ENCODE measurements around the gene FXYD3.

The FXYD3 gene

GRCh38 chr19:35135389-35135909 lies 19.8 kb downstream of the FXYD3 start:
- H3K9me3 Mint-ChIP-seq (ENCODE audit: low read depth): peaks cover 9% of the 10 kb centered on the region
- no peaks in the 10 kb centered on the region for H3K27me3 Mint-ChIP-seq
- H3K36me3 Mint-ChIP-seq: no peaks in the 10 kb centered on the region
- H3K27ac Mint-ChIP-seq: peak overlapping the region; percentile 11
- no peak overlapping the region for H3K4me3 Mint-ChIP-seq
- peaks cover 5% of the 10 kb centered on the region for H3K4me1 Mint-ChIP-seq (ENCODE audit: low read depth)

- H3K9me3 Mint-ChIP-seq (ENCODE audit: low read depth): peaks cover 9% of the 10 kb centered on the region
- no peaks in the 10 kb centered on the region for H3K27me3 Mint-ChIP-seq
- H3K4me3 Mint-ChIP-seq: no peak overlapping the region
- no peaks in the 10 kb centered on the region for H3K36me3 Mint-ChIP-seq
- peaks cover 11% of the 10 kb centered on the region for H3K4me1 Mint-ChIP-seq (ENCODE audit: low read depth)
- H3K27ac Mint-ChIP-seq: no peak overlapping the region
Measured at GRCh38 chr19:35136231-35136630, 20.6 kb downstream of the FXYD3 start.

- Mint-ChIP-seq H3K27ac (no peak overlapping the region), H3K36me3 (no peaks in the 10 kb centered on the region), H3K27me3 (no peaks in the 10 kb centered on the region), H3K4me1 (ENCODE audit: low read depth) (peaks cover 20% of the 10 kb centered on the region), H3K9me3 (ENCODE audit: low read depth) (peaks cover 9% of the 10 kb centered on the region), H3K4me3 (no peak overlapping the region)
Measured at GRCh38 chr19:35136977-35137702, 21.5 kb downstream of the FXYD3 start.

GRCh38 chr19:35138305-35138892 lies 22.8 kb downstream of the FXYD3 start, which contains the start of gene FXYD1:
Gene FXYD1, plus strand, starts transcription at chr19:35138824. Its CDS starts 1,256 bp downstream, at chr19:35140080.
- H3K4me1 Mint-ChIP-seq (ENCODE audit: low read depth): peaks cover 22% of the 10 kb centered on the region
- H3K4me3 Mint-ChIP-seq: no peak within 1 kb of the TSS
- no peak within 1 kb of the TSS for H3K27ac Mint-ChIP-seq

GRCh38 chr19:35140207-35140961 lies 24.8 kb downstream of the FXYD3 start:
- no peak overlapping the region for H3K27ac Mint-ChIP-seq
- H3K9me3 Mint-ChIP-seq (ENCODE audit: low read depth): no peaks in the 10 kb centered on the region
- H3K4me1 Mint-ChIP-seq (ENCODE audit: low read depth): peaks cover 33% of the 10 kb centered on the region
- peak overlapping the region; percentile 77 for H3K4me3 Mint-ChIP-seq
- no peaks in the 10 kb centered on the region for H3K36me3 Mint-ChIP-seq
- no peaks in the 10 kb centered on the region for H3K27me3 Mint-ChIP-seq

More at GRCh38 chr19:35138305-35138892, 22.8 kb downstream of the FXYD3 start, which contains the start of gene FXYD1:
- no peaks in the 10 kb centered on the region for H3K36me3 Mint-ChIP-seq
- H3K9me3 Mint-ChIP-seq (ENCODE audit: low read depth): no peaks in the 10 kb centered on the region
- H3K27me3 Mint-ChIP-seq: no peaks in the 10 kb centered on the region

GRCh38 chr19:35140962-35141836 lies 25.6 kb downstream of the FXYD3 start:
- H3K4me1 Mint-ChIP-seq (ENCODE audit: low read depth): peaks cover 30% of the 10 kb centered on the region
- H3K4me3 Mint-ChIP-seq: peak overlapping the region; percentile 81
- no peaks in the 10 kb centered on the region for H3K9me3 Mint-ChIP-seq (ENCODE audit: low read depth)
- H3K36me3 Mint-ChIP-seq: no peaks in the 10 kb centered on the region
- H3K27me3 Mint-ChIP-seq: no peaks in the 10 kb centered on the region
- H3K27ac Mint-ChIP-seq: peak overlapping the region; percentile 64

- peaks cover 30% of the 10 kb centered on the region for H3K4me1 Mint-ChIP-seq (ENCODE audit: low read depth)
- H3K4me3 Mint-ChIP-seq: peak overlapping the region; percentile 81
- no peaks in the 10 kb centered on the region for H3K9me3 Mint-ChIP-seq (ENCODE audit: low read depth)
- H3K36me3 Mint-ChIP-seq: no peaks in the 10 kb centered on the region
- H3K27ac Mint-ChIP-seq: peak overlapping the region; percentile 64
- H3K27me3 Mint-ChIP-seq: no peaks in the 10 kb centered on the region
Measured at GRCh38 chr19:35141837-35142605, 26.4 kb downstream of the FXYD3 start.

GRCh38 chr19:35142606-35143230 lies 27.1 kb downstream of the FXYD3 start:
- Mint-ChIP-seq H3K27ac (no peak overlapping the region), H3K4me1 (ENCODE audit: low read depth) (peaks cover 30% of the 10 kb centered on the region)

GRCh38 chr19:35143231-35143715 lies 27.6 kb downstream of the FXYD3 start, which contains the start of gene FXYD7:
Gene FXYD7, plus strand, starts transcription at chr19:35143255. Its CDS starts 79 bp downstream, at chr19:35143334.
- no peaks in the 10 kb centered on the region for H3K36me3 Mint-ChIP-seq

More at GRCh38 chr19:35142606-35143230, 27.1 kb downstream of the FXYD3 start:
- Mint-ChIP-seq H3K4me3 (peak overlapping the region; percentile 57), H3K9me3 (ENCODE audit: low read depth) (no peaks in the 10 kb centered on the region), H3K36me3 (no peaks in the 10 kb centered on the region), H3K27me3 (no peaks in the 10 kb centered on the region)

GRCh38 chr19:35143818-35144217 lies 28.2 kb downstream of the FXYD3 start:
- Mint-ChIP-seq H3K4me1 (ENCODE audit: low read depth) (peaks cover 30% of the 10 kb centered on the region), H3K36me3 (no peaks in the 10 kb centered on the region), H3K27me3 (no peaks in the 10 kb centered on the region), H3K27ac (no peak overlapping the region), H3K9me3 (ENCODE audit: low read depth) (no peaks in the 10 kb centered on the region), H3K4me3 (peak overlapping the region; percentile 35)

More at GRCh38 chr19:35143231-35143715, 27.6 kb downstream of the FXYD3 start, which contains the start of gene FXYD7:
- Mint-ChIP-seq H3K27me3 (no peaks in the 10 kb centered on the region), H3K9me3 (ENCODE audit: low read depth) (no peaks in the 10 kb centered on the region), H3K27ac (no peak within 1 kb of the TSS), H3K4me1 (ENCODE audit: low read depth) (peaks cover 30% of the 10 kb centered on the region), H3K4me3 (peak within 1 kb of the TSS; percentile 81)

GRCh38 chr19:35144259-35144599 lies 28.6 kb downstream of the FXYD3 start:
- Mint-ChIP-seq H3K27ac (no peak overlapping the region), H3K4me3 (peak overlapping the region; percentile 0), H3K9me3 (ENCODE audit: low read depth) (no peaks in the 10 kb centered on the region), H3K36me3 (no peaks in the 10 kb centered on the region), H3K4me1 (ENCODE audit: low read depth) (peaks cover 30% of the 10 kb centered on the region), H3K27me3 (no peaks in the 10 kb centered on the region)

- Mint-ChIP-seq H3K4me3 (no peak overlapping the region), H3K36me3 (no peaks in the 10 kb centered on the region), H3K27ac (no peak overlapping the region), H3K27me3 (no peaks in the 10 kb centered on the region), H3K4me1 (ENCODE audit: low read depth) (peaks cover 30% of the 10 kb centered on the region), H3K9me3 (ENCODE audit: low read depth) (no peaks in the 10 kb centered on the region)
Measured at GRCh38 chr19:35144600-35145436, 29.2 kb downstream of the FXYD3 start.
